ENCODE measurements around the gene MTUS2.

Gene MTUS2

DNA sequence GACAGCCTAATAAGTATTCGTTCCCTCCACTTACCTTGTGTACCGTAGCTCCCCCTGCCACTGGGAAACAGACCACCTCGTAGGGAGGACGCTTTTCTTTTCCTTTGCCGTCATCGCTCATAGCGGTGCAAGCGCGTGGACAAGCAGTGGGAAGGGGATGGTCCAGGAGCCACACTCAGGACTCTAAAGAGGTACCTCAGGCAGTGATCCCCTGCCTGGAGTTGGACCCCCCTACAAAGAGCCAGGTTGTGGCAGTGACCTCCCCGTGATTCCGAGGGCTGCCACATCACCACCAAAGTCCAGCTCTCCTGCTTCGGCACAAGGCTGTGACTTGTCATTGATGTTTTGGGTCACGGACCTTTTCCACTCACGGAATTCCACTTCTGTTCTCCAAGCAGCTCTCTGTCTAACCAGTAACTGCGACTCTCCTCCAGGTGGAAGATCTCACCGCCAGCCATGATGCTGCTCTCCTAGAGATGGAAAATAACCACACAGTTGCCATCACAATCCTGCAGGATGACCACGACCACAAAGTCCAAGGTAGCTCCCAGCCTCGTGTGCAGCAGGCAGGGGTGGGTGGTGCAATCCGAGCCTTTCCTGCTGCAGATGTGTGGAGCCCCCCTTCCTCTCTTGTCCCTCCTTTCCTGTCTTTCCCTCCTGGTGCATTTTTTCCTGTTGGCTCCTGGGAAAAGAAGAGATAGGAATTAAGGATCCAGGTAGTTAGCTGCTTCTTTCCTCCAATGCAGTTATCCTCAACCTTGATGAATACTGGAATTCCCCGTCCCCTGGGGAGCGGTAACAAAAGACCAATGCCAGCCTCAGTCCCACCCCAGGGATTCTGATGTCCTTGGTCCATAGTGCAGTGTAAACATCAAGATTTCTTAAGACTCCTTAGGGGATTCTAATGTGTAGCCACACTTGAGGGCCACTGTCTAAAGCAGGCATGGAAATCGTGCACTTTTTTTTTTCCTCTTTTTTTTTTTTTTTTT lies 667.6 kb downstream of the MTUS2 start:
- no peaks in the 10 kb centered on the region for H3K9me2 ChIP-seq (replicated peaks; ENCODE audit: insufficient read depth, low read length)
- no peaks in the 10 kb centered on the region for H4K20me1 ChIP-seq (ENCODE audit: low read depth, low read length)
- no peaks in the 10 kb centered on the region for H3F3A ChIP-seq (ENCODE audit: insufficient read depth)
- H3K9ac ChIP-seq (ENCODE audit: low read length), result no peak overlapping the region
- H3K4me3 ChIP-seq (ENCODE audit: insufficient read depth, low read length, poor library complexity, severe bottlenecking), result no peak overlapping the region
- TF ChIP-seq CTCF (IDR thresholded peaks at IDR 0.05; ENCODE audit: insufficient read depth, low read length, poor library complexity, severe bottlenecking), result no peak
- no peak for TF ChIP-seq EZH2phosphoT487 (conservative IDR thresholded peaks at IDR 0.05; ENCODE audit: low read length)
- no peaks in the 10 kb centered on the region for H3K9me3 ChIP-seq (ENCODE audit: insufficient read depth, low read length)
- H3K27me3 ChIP-seq (ENCODE audit: low read length), result 0 out of 2 replicates have a peak, but pooled peaks cover 3% of the 10 kb centered on the region
- H3K4me2 ChIP-seq (ENCODE audit: low read depth, low read length, poor library complexity, severe bottlenecking), result no peak overlapping the region
- H3K36me3 ChIP-seq (ENCODE audit: low read length), result no peaks in the 10 kb centered on the region
- no peak overlapping the region for H3K27ac ChIP-seq (ENCODE audit: low read depth, low read length)
- no peaks in the 10 kb centered on the region for H3K79me2 ChIP-seq (ENCODE audit: insufficient read depth, low read length)
- no peak overlapping the region for H2AFZ ChIP-seq (ENCODE audit: low read depth, low read length, severe bottlenecking)

GRCh38 chr13:29489650-29490560 lies 669.8 kb downstream of the MTUS2 start:
- H2AFZ ChIP-seq (ENCODE audit: low read depth, low read length, severe bottlenecking), result no peak overlapping the region
- no peak overlapping the region for H3K4me2 ChIP-seq (ENCODE audit: low read depth, low read length, poor library complexity, severe bottlenecking)
- no peak for TF ChIP-seq EZH2phosphoT487 (conservative IDR thresholded peaks at IDR 0.05; ENCODE audit: low read length)
- H3K36me3 ChIP-seq (ENCODE audit: low read length), result no peaks in the 10 kb centered on the region
- no peaks in the 10 kb centered on the region for H3K9me2 ChIP-seq (replicated peaks; ENCODE audit: insufficient read depth, low read length)
- H3K4me3 ChIP-seq (ENCODE audit: insufficient read depth, low read length, poor library complexity, severe bottlenecking), result no peak overlapping the region
- no peaks in the 10 kb centered on the region for H4K20me1 ChIP-seq (ENCODE audit: low read depth, low read length)
- no peak overlapping the region for H3K27ac ChIP-seq (ENCODE audit: low read depth, low read length)
- no peaks in the 10 kb centered on the region for H3K79me2 ChIP-seq (ENCODE audit: insufficient read depth, low read length)
- no peak overlapping the region for H3K9ac ChIP-seq (ENCODE audit: low read length)
- H3F3A ChIP-seq (ENCODE audit: insufficient read depth), result no peaks in the 10 kb centered on the region
- 0 out of 2 replicates have a peak, but pooled peaks cover 3% of the 10 kb centered on the region for H3K27me3 ChIP-seq (ENCODE audit: low read length)
- no peaks in the 10 kb centered on the region for H3K9me3 ChIP-seq (ENCODE audit: insufficient read depth, low read length)

DNA sequence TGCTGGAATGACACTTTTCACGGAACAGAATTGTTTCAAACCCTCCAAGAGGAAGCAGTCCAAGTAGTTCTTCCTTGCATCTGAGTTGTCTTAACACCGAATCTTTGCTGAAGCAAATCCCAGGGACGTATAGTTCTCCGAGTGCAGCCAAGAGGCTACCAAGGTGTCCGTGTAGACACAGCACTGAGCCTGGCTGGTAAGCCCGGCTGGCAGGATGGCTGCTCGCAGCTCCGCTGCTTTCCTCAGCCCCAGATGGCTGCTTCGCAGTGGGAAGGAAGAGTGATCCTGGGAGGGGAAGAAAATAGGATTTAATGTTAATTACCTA lies 670.4 kb downstream of the MTUS2 start:
- no peaks in the 10 kb centered on the region for H3K79me2 ChIP-seq (ENCODE audit: insufficient read depth, low read length)
- no peaks in the 10 kb centered on the region for H3F3A ChIP-seq (ENCODE audit: insufficient read depth)
- no peak overlapping the region for H3K4me2 ChIP-seq (ENCODE audit: low read depth, low read length, poor library complexity, severe bottlenecking)
- TF ChIP-seq CTCF (IDR thresholded peaks at IDR 0.05; ENCODE audit: insufficient read depth, low read length, poor library complexity, severe bottlenecking) (no peak), EZH2phosphoT487 (conservative IDR thresholded peaks at IDR 0.05; ENCODE audit: low read length) (no peak)
- no peaks in the 10 kb centered on the region for H3K9me3 ChIP-seq (ENCODE audit: insufficient read depth, low read length)
- H3K36me3 ChIP-seq (ENCODE audit: low read length), result no peaks in the 10 kb centered on the region
- H3K9me2 ChIP-seq (replicated peaks; ENCODE audit: insufficient read depth, low read length), result no peaks in the 10 kb centered on the region
- no peak overlapping the region for H3K9ac ChIP-seq (ENCODE audit: low read length)
- 0 out of 2 replicates have a peak, but pooled peaks cover 3% of the 10 kb centered on the region for H3K27me3 ChIP-seq (ENCODE audit: low read length)
- no peak overlapping the region for H2AFZ ChIP-seq (ENCODE audit: low read depth, low read length, severe bottlenecking)
- no peak overlapping the region for H3K4me3 ChIP-seq (ENCODE audit: insufficient read depth, low read length, poor library complexity, severe bottlenecking)
- H4K20me1 ChIP-seq (ENCODE audit: low read depth, low read length), result no peaks in the 10 kb centered on the region
- H3K27ac ChIP-seq (ENCODE audit: low read depth, low read length), result no peak overlapping the region

Data from SU-DHL-6 (cell line).